Glomerular endothelial cell (primary cell): ENCODE results near the gene PDLIM7. TPM values are rescaled to one million over a fixed set of nuclear protein-coding genes. Genes with fewer than 3 reads are reported as not detected.
"Not testable (repeated sequence)": the region's sequence is repeated elsewhere in the genome, so short reads cannot be mapped to it uniquely, and the experiment has no call there.

Experiments used
- DNase-seq: peaks from one replicate; pipeline ENCODE4 v3.0.0-alpha.2; 2011; ENCODE audit warnings: low read depth, low spot score; ENCODE audit errors: extremely low read depth
- total RNA-seq: library from RNA; depleted of rRNA; stranded (reverse); fragments of >200 nt; gene quantifications from 2 replicates; pipeline ENCODE4 v1.2.3, GENCODE V29; 2015

PDLIM7 gene, protein sequence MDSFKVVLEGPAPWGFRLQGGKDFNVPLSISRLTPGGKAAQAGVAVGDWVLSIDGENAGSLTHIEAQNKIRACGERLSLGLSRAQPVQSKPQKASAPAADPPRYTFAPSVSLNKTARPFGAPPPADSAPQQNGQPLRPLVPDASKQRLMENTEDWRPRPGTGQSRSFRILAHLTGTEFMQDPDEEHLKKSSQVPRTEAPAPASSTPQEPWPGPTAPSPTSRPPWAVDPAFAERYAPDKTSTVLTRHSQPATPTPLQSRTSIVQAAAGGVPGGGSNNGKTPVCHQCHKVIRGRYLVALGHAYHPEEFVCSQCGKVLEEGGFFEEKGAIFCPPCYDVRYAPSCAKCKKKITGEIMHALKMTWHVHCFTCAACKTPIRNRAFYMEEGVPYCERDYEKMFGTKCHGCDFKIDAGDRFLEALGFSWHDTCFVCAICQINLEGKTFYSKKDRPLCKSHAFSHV
- total RNA-seq, result 341 and 346 TPM in 2 replicates

DNA sequence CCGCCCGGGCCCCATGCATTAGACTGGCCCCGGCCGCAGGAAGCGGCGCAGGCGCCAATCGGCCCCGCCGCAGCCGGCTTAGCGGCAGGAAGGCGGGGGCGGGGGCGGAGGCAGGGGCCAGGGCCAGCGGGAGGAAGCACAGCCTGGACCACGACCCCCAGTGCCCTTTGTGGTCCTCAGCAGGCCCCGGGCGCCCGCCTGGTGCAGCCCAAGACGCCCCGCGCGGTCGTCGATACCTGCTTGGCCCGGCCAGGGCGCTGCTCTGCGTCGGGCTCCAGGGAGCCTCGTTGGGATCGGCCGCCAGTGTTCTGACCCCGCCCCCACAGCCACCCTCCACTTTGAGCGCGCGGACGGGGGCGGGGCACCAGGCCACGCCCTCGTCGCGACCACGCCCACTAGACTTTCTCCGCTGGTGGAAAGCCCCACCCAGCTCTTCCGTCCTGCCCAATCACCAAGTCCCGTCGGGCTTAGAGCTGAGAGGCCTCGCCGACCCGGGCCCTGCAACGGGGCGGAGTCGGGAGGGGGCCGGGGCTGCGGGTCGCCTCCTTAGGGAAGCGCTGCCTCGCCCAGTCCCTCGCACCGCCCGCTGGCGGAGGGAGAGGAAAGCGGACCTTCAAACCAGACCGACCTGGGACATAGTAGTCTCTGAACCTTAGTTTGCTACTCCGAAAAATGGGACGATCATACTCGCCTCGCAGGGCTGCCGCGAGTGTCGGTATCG, at the start of gene PDLIM7:
Gene PDLIM7 (minus strand): TSS at position 313 of the 721 bp plus-strand sequence. CDS start 1,092 bp downstream, outside the sequence.
- DNase-seq, result no peak

DNA sequence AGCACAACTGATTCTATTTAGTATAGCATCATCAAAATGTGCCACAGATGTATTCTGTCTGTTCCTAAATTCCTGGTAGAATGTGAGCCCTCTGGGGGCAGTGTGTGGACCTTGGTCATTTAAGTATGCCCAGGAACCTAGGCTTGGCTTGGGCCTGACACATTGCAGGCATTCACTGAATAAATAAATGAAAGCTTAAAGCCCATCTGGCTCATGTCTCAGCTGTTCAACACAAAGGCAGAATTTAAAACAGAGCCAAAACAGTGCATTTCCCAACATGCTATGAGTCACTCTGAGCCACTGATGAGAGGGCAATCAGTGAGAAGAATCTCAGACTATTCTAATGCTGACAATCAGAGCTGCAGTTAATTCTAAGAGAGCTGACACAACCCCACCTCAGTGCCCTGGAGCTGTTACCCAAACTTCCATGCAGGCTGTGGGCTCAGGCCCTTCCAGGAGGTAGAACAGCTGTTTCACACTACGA, 48.9 kb upstream of the PDLIM7 start:
- peak; percentile 41 for DNase-seq

DNA sequence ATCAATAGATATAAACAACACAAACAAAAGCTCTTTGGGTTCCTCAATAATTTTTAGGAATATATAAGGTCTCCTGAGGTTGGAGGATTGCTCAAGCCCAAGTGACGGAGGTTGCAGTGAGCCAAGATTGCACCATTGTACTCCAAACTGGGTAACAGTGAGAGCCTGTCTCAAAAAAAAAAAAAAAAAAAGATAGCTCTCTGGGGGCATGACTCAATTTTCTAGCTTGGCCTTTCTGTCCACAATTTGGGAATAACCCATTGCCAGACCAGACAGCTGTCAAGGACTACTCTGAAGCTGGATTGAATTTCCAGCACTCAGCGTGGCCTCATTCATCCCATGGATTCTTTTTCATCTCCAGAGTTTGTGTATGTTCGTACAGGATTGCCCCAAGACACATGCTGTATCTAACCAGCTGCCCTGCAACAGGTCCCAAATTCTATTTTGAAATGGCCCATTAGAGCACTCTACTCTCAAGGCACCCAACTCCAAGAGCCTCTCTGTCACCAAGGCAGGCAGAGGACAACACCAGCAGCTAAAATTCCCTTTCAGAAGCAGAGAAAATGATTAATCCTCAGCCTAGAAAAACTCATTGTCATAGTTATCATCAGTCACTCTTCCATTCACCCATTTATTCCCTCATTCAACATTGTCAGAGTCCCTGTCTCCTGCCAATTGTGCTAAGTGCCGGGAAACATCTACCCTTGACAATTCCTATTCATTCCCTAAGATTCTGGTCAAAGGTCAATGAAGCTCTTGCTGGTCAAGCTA, 48.3 kb upstream of the PDLIM7 start:
- DNase-seq, result no peak

DNA sequence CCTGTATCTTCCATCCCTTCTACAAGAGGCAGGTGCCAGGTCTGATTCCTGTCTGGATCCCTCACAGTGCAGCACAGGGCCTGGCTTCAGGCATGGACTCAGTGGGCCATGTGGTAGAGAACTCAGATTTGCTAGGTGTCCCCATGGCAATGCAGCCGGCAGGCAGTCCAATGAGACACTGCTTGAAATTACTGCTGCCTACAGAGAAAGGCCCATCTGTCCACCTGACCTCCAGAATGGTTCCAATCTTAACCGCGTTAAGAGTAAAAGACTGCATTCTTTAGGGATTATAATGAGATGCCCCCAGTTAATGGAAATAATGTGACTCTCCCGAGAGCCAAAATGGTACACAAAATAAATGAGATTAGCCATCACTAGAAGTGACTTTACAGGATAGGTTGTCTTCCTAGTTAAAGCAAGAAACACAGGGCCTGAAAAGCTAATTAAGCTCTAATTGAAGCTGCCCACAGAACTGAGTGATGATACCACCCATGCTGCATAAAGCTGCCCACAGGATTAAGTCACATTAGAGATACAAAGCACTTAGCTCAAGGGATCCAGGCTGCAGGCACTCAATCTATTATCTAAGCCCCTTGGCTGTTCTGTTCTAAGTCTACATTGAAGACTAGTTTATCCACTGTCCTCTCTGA, 45.5 kb upstream of the PDLIM7 start:
- no peak for DNase-seq

DNA sequence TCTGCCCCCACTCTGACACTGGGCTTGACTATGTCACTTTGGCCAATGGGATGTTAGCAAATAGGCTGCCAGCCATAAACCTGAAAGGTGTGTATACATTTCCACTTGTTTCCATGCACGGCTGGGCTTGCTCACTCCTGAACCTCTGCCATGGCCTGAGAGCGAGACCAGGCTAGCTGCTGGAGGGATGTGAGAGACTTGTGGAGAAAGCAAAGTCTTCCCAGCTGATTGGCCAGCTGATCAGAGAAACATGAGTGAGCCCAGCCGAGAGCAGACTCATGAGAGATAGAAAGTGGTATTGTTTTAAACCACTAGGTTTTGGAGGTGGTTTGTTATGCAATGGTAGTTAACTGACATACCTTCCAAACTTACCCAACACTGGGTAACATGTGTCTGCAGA, 43.0 kb upstream of the PDLIM7 start:
- no peak for DNase-seq

DNA sequence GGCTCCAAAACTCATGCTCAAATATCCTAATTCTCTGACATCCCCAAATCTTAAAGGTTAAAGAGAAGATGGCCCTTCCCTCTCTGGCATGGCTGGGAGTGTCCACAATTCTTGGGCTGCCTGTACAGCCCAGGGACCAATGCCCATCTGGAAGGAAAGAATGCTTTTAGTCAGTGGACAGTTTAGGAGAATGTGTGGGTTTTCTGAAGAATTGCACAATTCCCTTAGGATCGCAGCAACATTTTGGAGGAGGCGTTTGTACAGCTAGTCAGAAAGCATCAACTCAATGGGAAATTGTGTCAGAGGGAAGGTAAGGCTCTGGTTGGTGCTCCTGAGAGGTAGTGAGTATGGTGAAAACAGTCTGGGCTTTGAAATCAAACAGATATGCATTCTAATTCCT, 42.0 kb upstream of the PDLIM7 start:
- DNase-seq, result no peak

DNA sequence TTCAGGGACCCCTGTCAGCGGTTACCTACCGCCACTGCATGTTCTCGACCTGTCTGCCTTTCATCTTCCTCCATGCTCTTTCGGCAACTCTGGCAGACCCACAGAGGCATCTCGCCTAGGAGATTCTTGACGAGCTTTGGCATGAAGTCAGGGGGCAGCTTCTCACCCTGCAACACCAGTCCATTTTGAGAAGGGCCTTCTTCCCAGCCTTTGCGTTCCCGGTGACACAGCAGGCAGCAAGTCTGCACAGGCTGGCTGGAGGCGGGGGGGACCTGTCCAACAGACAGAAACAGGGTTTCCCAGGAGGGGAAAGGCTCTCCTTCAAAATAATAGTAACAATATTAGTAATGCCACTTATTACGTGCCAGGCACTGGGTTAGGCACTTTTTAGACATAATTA, 41.5 kb upstream of the PDLIM7 start:
- no peak for DNase-seq

DNA sequence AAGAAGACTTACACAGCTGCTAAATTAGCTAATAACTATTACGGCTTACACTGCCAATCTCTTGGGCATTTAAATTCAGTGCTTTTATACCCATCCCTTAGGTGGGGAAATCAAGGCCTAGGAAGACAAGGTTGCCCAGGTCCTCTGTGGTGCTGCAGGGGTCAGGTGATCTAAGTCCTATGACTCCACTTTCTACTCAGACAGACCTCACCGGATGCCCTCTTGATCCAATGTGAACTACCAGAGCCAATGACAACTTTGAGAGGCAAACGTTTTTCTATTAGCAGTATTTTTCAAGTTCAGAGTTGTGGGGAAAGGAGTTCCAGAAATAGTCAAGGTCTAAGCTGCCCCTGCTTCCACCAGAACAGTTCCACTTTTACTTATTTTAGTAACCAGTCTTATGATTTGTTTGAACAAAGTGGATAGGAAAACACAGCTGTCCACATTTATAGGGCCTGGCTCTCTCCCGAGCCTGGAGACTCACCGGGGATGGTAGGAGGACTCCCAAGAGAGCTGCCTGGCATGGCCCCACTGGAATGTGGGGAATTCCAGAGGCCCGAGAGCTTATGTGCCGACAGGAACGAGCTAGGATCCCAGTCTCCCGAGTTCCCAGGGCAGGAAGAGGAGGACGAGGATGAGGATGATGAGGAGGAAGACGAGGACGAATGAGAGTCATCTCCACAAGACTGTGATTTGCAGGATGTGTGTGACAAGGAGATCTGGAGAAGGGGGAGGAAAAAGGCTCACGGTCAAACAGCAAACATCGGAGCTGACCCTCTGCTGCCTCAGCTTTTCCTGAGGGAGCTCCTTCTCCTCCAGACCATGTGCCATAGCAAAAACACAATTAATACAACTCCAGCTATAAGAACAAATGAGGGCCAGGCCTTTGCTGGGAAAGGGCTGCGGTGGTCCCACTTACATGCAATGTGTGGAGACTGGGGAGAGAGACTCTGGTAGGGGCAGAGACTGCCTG, 40.3 kb upstream of the PDLIM7 start:
- no peak for DNase-seq

DNA sequence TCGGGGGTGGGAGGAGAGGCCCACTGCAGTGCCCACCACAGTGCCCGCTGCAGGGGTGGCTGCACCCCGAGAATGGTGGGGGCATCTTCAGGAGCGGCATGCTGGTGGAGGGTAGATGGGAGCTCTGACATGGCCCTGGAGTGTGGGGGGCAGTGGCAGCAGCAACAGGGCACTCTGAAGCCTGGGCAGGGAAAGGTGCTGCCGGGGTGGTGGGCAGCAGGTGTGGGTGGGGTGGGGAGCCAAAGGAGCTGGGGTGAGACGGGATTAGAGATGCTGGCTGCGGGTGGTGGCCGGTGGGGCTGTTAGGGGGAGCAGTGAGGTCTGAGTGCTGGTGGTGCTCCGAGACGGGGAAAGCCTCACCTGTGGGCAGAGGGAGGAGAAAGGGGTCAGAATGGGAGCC, 39.0 kb upstream of the PDLIM7 start:
- DNase-seq, result no peak

DNA sequence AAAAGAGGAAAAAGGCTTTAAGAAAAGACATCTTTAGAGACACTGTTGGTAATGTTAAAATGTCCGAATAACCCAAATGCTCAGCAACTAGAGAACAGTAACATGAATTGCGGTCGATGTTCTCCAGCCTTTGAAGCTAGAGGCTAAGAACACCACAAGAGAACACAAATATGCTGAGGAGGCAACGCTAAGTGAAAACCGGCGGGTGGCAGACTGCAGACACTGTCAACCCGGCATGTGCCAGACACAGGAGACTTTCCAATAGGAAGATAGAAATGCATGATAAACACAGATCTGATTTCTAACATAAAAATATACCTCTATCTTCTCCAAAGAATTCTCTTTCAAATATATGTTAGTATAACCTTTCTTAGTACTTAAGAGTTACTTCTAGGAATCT, 37.7 kb upstream of the PDLIM7 start:
- no peak for DNase-seq

DNA sequence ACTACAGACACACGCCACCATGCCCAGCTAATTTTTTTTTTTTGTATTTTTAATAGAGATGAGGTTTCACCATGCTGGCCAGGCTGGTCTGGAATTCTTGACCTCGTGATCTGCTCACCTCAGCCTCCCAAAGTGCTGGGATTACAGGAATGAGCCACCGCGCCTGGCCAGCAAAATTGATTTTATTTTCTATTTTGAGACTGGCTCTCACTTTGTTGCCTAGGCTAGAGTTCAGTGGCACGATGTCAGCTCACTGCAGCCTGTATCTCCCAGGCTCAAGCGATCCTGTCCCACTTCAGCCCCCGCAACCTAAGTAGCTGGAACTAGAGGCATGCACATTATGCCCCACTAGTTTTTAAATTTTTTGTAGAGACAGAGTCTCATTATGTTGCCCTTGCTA, 37.0 kb upstream of the PDLIM7 start:
- DNase-seq, result not testable (repeated sequence)

DNA sequence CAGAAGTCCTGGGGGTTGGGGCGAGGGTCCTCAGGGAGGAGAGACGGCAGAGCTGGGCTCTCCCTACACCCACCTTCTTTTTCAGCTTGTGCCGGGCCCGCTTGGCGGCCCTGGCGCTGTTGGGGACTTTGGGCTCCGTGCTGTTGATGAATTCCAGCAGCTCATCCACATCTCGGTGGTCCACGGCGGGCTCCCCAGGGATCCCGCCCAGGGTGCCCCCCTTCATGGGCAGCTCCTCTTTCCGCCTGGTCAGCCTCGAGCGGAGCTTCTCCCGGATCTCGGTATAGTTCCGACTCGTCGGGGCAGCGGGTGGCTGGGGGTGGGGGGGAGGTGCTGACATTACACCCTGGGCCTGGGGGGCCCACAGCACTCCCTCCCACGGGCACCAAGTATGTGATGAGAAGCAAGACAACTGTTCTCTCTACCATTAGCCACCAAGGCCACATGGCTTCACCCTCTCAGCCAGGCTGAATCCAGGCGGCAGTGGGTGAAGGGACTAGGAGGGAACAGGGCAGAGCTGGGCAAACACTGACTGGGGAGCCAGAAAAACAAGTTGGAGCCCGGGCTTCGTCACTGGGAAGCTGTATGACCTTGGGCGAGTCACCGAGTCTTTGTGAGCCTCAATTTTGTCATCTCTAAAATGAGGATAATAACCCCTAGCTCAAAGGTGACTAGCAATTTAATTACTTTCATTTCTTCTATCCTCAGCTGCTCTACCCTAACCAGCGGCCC, 34.0 kb upstream of the PDLIM7 start:
- no peak for DNase-seq

DNA sequence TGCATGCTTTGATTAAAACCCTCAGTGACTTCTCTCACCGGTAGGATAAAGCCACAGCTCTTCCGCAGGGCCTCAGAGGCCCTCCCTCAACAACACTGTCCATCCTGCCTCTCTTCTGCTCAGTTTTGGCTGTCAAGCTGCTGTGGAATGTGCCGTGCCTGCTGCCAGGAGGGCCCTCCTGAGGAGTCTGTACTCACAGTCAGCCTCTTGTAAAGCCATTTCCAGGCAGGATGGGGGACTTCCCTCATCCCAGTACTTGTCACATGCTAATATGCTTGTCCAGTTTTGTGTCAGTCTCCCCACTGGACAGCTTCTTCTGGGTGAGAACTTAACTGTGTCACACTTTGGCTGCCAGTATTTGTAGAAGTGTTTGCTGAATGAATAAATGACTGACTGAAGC, 33.2 kb upstream of the PDLIM7 start:
- no peak for DNase-seq

DNA sequence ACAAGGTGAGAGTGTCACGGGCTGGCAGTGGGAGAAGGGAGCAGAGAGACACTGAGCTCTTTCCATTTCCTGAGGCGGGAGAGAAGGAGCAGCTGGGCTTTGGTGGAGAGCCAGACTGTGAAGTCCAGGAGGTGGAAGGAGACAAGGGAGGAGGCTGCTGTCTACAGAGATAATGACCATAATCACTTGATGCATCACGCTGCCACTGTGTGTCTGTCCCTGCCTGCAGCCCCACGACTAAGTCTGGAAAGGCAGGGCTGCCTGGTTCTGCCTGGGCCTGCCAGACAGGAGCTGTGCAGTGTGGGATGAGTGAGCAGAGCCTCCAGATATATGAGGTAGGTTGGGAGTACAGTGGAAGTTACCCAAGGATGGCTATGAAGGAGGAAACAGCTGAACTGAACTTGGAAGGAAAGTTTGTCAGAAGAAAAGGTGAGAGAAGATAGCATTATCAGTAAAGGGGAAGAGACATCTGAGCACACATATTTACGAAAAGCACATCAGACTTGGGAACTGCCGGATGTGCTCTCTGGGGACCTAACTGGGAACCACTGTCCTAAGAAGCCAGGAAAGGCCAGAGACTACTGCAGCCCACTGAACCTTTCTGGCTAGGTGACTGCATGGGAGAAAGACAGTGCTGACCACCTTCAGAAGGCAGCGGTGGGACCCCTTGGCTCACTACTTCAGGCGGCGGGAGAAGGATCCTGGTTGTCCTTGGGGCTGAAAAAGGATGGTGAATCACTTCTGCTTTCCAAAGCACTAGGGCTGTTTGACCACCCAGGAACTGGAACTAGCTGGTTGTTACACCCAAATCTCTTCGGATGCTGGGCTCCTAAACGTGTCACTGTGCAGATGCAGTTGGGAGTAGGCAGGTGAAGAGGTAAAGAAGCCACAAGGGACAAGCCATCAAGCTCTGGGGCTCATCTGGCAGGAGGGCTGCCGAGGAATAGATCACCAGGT, 32.1 kb upstream of the PDLIM7 start:
- no peak for DNase-seq

DNA sequence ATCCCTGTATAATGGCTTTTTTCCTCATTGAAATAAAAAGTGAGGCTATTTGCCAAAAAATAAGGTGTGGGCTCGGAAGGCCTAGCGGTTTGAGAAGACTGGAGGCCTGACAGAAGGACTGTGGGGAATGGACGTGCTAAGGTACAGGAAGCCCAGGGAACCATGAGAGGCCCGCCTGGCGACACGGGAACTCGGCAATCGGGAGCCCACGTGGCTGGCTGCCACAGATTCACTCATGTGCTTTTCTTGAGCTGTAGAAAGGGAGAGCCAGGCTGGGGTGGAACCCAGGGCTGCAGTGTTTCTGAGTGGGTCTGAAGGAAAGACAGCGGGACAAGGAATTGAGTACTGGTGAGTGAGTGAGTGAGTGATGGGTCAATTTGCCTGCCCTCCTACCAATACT, 31.2 kb upstream of the PDLIM7 start:
- no peak for DNase-seq

DNA sequence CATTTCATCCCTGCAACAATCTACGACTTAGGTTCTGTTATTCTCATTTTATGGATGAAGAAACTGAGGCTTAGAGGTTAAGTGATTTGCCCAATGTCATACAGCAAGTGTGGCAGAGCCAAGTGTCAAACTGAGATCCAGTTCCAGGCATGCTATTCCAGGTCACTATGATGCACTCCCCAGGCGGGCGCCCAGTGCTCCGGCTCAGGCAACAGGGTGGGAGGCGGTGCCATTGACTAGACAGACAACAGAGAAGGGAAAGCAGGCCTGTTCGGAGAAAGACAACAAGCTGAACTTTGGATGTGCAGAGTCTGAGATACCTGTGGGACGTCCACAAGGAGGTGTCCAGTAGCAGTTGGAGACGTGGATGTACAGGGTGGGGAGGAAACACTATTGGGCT, 30.2 kb upstream of the PDLIM7 start:
- no peak for DNase-seq

DNA sequence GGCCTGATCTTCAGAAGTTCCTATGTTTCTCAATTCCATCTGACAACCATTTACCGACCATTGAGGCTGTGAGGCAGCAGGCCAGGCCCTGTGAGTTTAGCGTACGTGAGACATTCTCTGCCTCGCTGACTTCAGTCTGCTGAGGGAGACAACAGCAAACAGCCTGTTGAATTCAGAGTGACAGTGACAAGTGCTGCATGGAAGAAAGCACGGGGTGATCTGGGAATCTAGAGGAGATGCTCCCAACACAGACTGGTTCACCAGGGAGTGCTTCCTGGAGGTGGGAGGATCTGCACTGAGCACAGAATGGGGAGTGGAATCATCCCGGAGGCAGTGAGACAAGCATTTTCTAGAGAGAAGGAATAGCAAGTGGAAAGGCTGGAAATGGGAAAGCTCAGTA, 29.4 kb upstream of the PDLIM7 start:
- no peak for DNase-seq

DNA sequence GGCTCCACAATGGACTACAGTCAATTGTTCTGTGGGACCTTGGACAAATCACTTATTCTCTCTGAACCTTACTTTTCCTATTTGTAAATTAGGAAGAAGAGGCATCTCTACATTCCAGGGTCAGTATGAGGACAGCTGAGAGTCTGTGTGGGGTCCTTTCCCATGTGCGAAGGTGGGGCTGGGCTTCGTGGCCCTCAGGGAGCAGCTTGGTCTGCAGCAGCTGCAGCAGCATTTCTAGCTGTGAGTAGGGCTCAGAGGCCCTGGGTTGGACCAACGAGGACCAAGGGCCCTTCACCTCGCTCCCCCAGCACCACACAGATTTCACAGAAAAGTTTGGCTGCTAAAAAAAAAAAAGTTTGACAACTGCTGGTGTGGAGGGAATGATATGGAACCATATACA, 28.8 kb upstream of the PDLIM7 start:
- no peak for DNase-seq
